ENCODE measurements around the gene WDR83.

- no peak for TF ChIP-seq EZH2 (IDR thresholded peaks at IDR 0.05; ENCODE audit: insufficient read depth, poor library complexity, severe bottlenecking)
- no peak for TF ChIP-seq EZH2phosphoT487 (IDR thresholded peaks at IDR 0.05; ENCODE audit: insufficient read depth, low read depth)
These were observed 48.5 kb downstream of the WDR83 start for GRCh38 chr19:12715102-12715501.
